PC-9 (cell line): ENCODE data around the gene TNK2.

Experiments
- CTCF ChIP-seq: fragments of 200-600 bp; sonication (generic); conservative IDR thresholded peaks from 2 replicates; pipeline ENCODE4 v1.6.1; 2017; ENCODE audit warnings: mixed run types, antibody characterized with exemption, mild to moderate bottlenecking, moderate library complexity
- EZH2 ChIP-seq: fragments of 200-600 bp; sonication (generic); IDR thresholded peaks from 2 replicates; pipeline ENCODE4 v1.8.0; 2017; ENCODE audit warnings: antibody characterized with exemption, low read depth

DNA sequence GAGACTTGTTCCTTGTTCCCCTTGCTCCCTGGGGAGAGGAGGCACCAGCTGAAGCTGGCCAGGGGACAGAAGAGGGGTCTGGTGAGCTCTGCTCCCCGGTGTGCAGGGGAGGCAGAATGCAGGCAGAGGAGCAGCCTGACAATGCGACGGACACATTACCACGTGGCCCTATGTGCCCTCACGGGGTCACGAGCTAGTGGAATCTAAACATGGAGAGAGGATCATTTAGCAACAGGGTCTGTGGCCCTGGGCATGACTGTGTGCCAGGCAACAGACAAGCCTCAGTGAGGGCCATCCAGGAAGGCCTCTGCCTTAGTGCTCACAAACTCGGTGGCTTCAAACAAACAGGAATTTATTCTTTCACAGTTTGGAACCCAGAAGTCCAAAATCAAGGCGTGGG, 88.2 kb downstream of the TNK2 start:
- TF ChIP-seq CTCF (no peak), EZH2 (no peak)
